Activated B cell treated with CpG ODN at 0.5 μM for 24 hours (primary cell): ENCODE data around the gene SEC23IP. TPM values are rescaled to one million over a fixed set of nuclear protein-coding genes. Genes with fewer than 3 reads are reported as not detected.

Experiments used
- ATAC-seq: fragments of 200-7000 bp; cut with Tn5 transposase; one replicate; pipeline ENCODE4 v1.10.0; 2021; ENCODE audit warnings: low read depth, mild to moderate bottlenecking, moderate library complexity
- CTCF ChIA-PET: fragments of 350-600 bp; sonication (Branson Sonifier 250); formaldehyde crosslinking; loops from one replicate; lab custom pipeline; 2021; ENCODE audit warnings: antibody characterized with exemption; lab: Charles Lee
- POLR2A ChIA-PET: fragments of 350-600 bp; sonication (Branson Sonifier 250); formaldehyde crosslinking; loops from one replicate; lab custom pipeline; 2021; ENCODE audit warnings: antibody characterized with exemption; lab: Charles Lee
- DNase-seq: peaks from one replicate; pipeline ENCODE4 v3.0.0; 2022
- H3K27ac Mint-ChIP-seq: one replicate; pipeline ENCODE4 v1.8.0; 2020; ENCODE audit warnings: mixed read lengths
- H3K27me3 Mint-ChIP-seq: one replicate; pipeline ENCODE4 v1.8.0; 2021; ENCODE audit warnings: mixed read lengths
- H3K36me3 Mint-ChIP-seq: one replicate; pipeline ENCODE4 v1.8.0; 2021; ENCODE audit warnings: low read depth, mixed read lengths
- H3K4me1 Mint-ChIP-seq: one replicate; pipeline ENCODE4 v1.8.0; 2021; ENCODE audit warnings: mixed read lengths
- H3K4me3 Mint-ChIP-seq: one replicate; pipeline ENCODE4 v1.8.0; 2020; ENCODE audit warnings: mild to moderate bottlenecking, mixed read lengths
- H3K9me3 Mint-ChIP-seq: one replicate; pipeline ENCODE4 v1.8.0; 2020; ENCODE audit warnings: mixed read lengths
- intact Hi-C: fragments of 100-400 bp; cut with micrococcal nuclease; formaldehyde crosslinking; loops from one replicate; pipeline ENCODE4 v1.15.1; 2024
- total RNA-seq: library from RNA; stranded (reverse); gene quantifications from 2 replicates; pipeline ENCODE4 v1.2.3, GENCODE V29; 2022
- TF ChIP-seq, protein P1 (sequence below): fragments of 200-600 bp; IDR thresholded peaks from one replicate; pipeline ENCODE4 v1.8.0; 2022; ENCODE audit warnings: antibody characterized with exemption, mild to moderate bottlenecking

SEC23IP gene
- total RNA-seq, 1 donor from 2014 or later = 79.9 TPM

- intact Hi-C loops = loop anchor here (5.0 kb wide), 1 partner anchor 405 kb away; no protein-coding TSS in a partner anchor
- ChIA-PET CTCF (no interaction called here), POLR2A (no interaction called here)
- H3K36me3 Mint-ChIP-seq = peaks cover 82% of the 10 kb centered on the region
- no peaks in the 10 kb centered on the region for H3K27me3 Mint-ChIP-seq
- ATAC-seq (no peak), DNase-seq (no peak)
- peaks cover 1% of the 10 kb centered on the region for H3K4me1 Mint-ChIP-seq
- no peaks in the 10 kb centered on the region for H3K9me3 Mint-ChIP-seq
- no peak overlapping the region for H3K4me3 Mint-ChIP-seq
- TF ChIP-seq, protein P1, sequence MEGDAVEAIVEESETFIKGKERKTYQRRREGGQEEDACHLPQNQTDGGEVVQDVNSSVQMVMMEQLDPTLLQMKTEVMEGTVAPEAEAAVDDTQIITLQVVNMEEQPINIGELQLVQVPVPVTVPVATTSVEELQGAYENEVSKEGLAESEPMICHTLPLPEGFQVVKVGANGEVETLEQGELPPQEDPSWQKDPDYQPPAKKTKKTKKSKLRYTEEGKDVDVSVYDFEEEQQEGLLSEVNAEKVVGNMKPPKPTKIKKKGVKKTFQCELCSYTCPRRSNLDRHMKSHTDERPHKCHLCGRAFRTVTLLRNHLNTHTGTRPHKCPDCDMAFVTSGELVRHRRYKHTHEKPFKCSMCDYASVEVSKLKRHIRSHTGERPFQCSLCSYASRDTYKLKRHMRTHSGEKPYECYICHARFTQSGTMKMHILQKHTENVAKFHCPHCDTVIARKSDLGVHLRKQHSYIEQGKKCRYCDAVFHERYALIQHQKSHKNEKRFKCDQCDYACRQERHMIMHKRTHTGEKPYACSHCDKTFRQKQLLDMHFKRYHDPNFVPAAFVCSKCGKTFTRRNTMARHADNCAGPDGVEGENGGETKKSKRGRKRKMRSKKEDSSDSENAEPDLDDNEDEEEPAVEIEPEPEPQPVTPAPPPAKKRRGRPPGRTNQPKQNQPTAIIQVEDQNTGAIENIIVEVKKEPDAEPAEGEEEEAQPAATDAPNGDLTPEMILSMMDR = no peak
- no peak overlapping the region for H3K27ac Mint-ChIP-seq
Measured at GRCh38 chr10:119932631-119933030, 40.1 kb downstream of the SEC23IP start.

- H3K4me1 Mint-ChIP-seq = peaks cover 1% of the 10 kb centered on the region
- TF ChIP-seq, protein P1 = no peak
- POLR2A ChIA-PET = no interaction called here
- H3K4me3 Mint-ChIP-seq = no peak overlapping the region
- H3K36me3 Mint-ChIP-seq = peaks cover 83% of the 10 kb centered on the region
- intact Hi-C loops = loop anchor here (5.0 kb wide), 1 partner anchor 404 kb away; no protein-coding TSS in a partner anchor
- DNase-seq (no peak), ATAC-seq (no peak)
- CTCF ChIA-PET = no interaction called here
- no peak overlapping the region for H3K27ac Mint-ChIP-seq
- H3K9me3 Mint-ChIP-seq = no peaks in the 10 kb centered on the region
- no peaks in the 10 kb centered on the region for H3K27me3 Mint-ChIP-seq
Measured at GRCh38 chr10:119933179-119933578, 40.6 kb downstream of the SEC23IP start.

GRCh38 chr10:119940487-119940886 is 48.0 kb downstream of the SEC23IP start:
- ChIA-PET POLR2A (no interaction called here), CTCF (no interaction called here)
- DNase-seq = no peak
- TF ChIP-seq, protein P1 = no peak
- ATAC-seq = no peak
- H3K9me3 Mint-ChIP-seq = no peaks in the 10 kb centered on the region
- H3K4me3 Mint-ChIP-seq = no peak overlapping the region
- no peak overlapping the region for H3K27ac Mint-ChIP-seq
- no peaks in the 10 kb centered on the region for H3K27me3 Mint-ChIP-seq
- intact Hi-C loops = no loop called here
- H3K4me1 Mint-ChIP-seq = peaks cover 1% of the 10 kb centered on the region
- peaks cover 70% of the 10 kb centered on the region for H3K36me3 Mint-ChIP-seq

DNA sequence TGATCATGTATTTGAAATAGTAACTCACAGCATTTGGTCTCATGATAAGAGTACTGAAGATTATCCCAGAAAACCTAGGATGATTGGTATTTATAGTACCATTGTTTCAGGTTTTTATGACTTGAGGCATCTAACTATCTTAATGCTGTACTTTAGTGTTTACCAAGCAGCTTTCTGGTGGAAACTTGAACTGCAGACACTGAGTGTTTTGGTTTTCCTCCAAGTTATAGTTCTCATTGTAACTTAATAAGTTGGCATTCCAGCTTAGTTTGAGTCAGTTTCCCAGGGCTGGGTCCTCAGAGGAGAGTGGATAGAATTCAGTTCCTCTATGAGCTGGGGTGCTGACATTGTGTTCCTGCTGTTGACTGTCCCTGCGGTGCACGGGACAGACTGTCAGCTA is 50.4 kb downstream of the SEC23IP start:
- no peaks in the 10 kb centered on the region for H3K4me1 Mint-ChIP-seq
- intact Hi-C loops = no loop called here
- DNase-seq (no peak), ATAC-seq (no peak)
- TF ChIP-seq, protein P1 = no peak
- H3K9me3 Mint-ChIP-seq = no peaks in the 10 kb centered on the region
- H3K27ac Mint-ChIP-seq = no peak overlapping the region
- no peak overlapping the region for H3K4me3 Mint-ChIP-seq
- ChIA-PET CTCF (interaction anchor here (0.7 kb wide), 1 partner anchor 256 kb away, joined by 3 read pairs; no protein-coding TSS in a partner anchor), POLR2A (no interaction called here)
- H3K27me3 Mint-ChIP-seq = no peaks in the 10 kb centered on the region
- H3K36me3 Mint-ChIP-seq = peaks cover 57% of the 10 kb centered on the region

- CTCF ChIA-PET = no interaction called here
- TF ChIP-seq, protein P1 = no peak
- Mint-ChIP-seq H3K4me1 (no peaks in the 10 kb centered on the region), H3K36me3 (peaks cover 35% of the 10 kb centered on the region), H3K27ac (no peak overlapping the region), H3K4me3 (no peak overlapping the region), H3K27me3 (no peaks in the 10 kb centered on the region), H3K9me3 (no peaks in the 10 kb centered on the region)
- intact Hi-C loops = no loop called here
- ATAC-seq (no peak), DNase-seq (no peak)
- POLR2A ChIA-PET = no interaction called here
Measured at GRCh38 chr10:119945805-119946204, 53.3 kb downstream of the SEC23IP start.
